HepG2 (cell line): ENCODE measurements around the gene CEACAM3.
"Not testable (repeated sequence)": the region's sequence is repeated elsewhere in the genome, so short reads cannot be mapped to it uniquely, and the experiment has no call there.

ENCODE experiments used
- POLR2AphosphoS5 ChIP-seq: IDR thresholded peaks from 2 replicates; pipeline ENCODE4 v1.6.1; 2012; ENCODE audit warnings: low read depth, low read length
- YY1 ChIP-seq: IDR thresholded peaks from 2 replicates; pipeline ENCODE4 v1.6.1; 2011; ENCODE audit warnings: low read length, low read depth, moderate library complexity, mild to moderate bottlenecking; ENCODE audit not compliant: insufficient read depth, insufficient replicate concordance

DNA sequence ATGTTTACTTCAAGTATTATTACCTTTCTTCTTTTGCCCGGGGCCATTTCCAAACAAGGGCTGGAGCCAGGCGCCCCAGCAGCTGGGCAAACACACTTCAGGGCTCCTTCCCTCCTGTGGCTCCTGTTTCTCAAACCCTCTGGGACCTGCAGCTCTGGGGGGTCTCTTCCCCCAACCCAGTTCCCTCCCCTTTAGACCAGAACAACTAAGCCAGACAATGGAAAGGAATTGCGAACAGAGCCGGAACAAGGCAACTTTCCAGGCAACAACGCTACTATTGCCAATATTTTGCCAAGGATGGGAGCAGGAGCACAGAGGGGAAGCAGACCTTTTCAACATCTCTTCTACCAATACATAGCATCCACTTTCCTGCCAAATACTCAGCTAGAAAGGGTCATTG lies 7.3 kb upstream of the CEACAM3 start:
- not testable (repeated sequence) for TF ChIP-seq YY1, POLR2AphosphoS5
